GM23338 (cell line): ENCODE measurements around the gene FGG. TPM values are rescaled to one million over a fixed set of nuclear protein-coding genes. Genes with fewer than 3 reads are reported as not detected.

Experiments used
- ATAC-seq: fragments of 200-7000 bp; cut with Tn5 transposase; 3 replicates; pipeline ENCODE4 v1.9.1; 2020
- DNase-seq: peaks from one replicate; pipeline ENCODE4 v3.0.0-alpha.2; 2015; ENCODE audit warnings: low spot score
- H2AFZ ChIP-seq: fragments of 200-600 bp; sonication (generic); 2 replicates; pipeline ENCODE4 v1.8.0; 2016; ENCODE audit warnings: antibody characterized with exemption, mild to moderate bottlenecking, moderate library complexity
- H3F3A ChIP-seq: fragments of 200-600 bp; sonication (generic); replicated peaks from 2 replicates; pipeline ENCODE4 v1.8.0; 2017; ENCODE audit warnings: antibody characterized with exemption, mixed run types, low read depth
- H3K27ac ChIP-seq: fragments of 200-600 bp; sonication (generic); 2 replicates; pipeline ENCODE4 v1.6.1; 2016; ENCODE audit warnings: low read depth
- H3K27me3 ChIP-seq: fragments of 200-600 bp; sonication (generic); 2 replicates; pipeline ENCODE4 v1.8.0; 2016; ENCODE audit warnings: mild to moderate bottlenecking, mixed run types, moderate library complexity; ENCODE audit not compliant: insufficient read depth
- H3K36me3 ChIP-seq: fragments of 200-600 bp; sonication (generic); 2 replicates; pipeline ENCODE4 v1.8.0; 2016; ENCODE audit warnings: mild to moderate bottlenecking; ENCODE audit not compliant: insufficient read depth
- H3K4me1 ChIP-seq: fragments of 200-600 bp; sonication (generic); 2 replicates; pipeline ENCODE4 v1.8.0; 2016; ENCODE audit warnings: mild to moderate bottlenecking, moderate library complexity; ENCODE audit not compliant: insufficient read depth
- H3K4me2 ChIP-seq: fragments of 200-600 bp; sonication (generic); 2 replicates; pipeline ENCODE4 v1.7.1; 2017; ENCODE audit warnings: mixed run types
- H3K4me3 ChIP-seq: fragments of 200-600 bp; sonication (generic); 2 replicates; pipeline ENCODE4 v1.6.1; 2016; ENCODE audit warnings: mixed run types
- H3K79me2 ChIP-seq: fragments of 200-600 bp; sonication (generic); replicated peaks from 2 replicates; pipeline ENCODE4 v1.8.0; 2017; ENCODE audit warnings: mild to moderate bottlenecking; ENCODE audit not compliant: insufficient read depth
- H3K9me2 ChIP-seq: fragments of 200-600 bp; sonication (generic); 2 replicates; pipeline ENCODE4 v1.8.0; 2017; ENCODE audit not compliant: insufficient read depth
- H4K20me1 ChIP-seq: fragments of 200-600 bp; sonication (generic); replicated peaks from 2 replicates; pipeline ENCODE4 v1.8.0; 2017; ENCODE audit warnings: mild to moderate bottlenecking; ENCODE audit not compliant: insufficient read depth
- H3K27ac Mint-ChIP-seq: 2 replicates; pipeline ENCODE4 v1.8.0; 2020; ENCODE audit warnings: inconsistent platforms, mild to moderate bottlenecking, moderate library complexity, mixed read lengths
- H3K27me3 Mint-ChIP-seq: 3 replicates; pipeline ENCODE4 v1.8.0; 2022; ENCODE audit warnings: low read depth, mild to moderate bottlenecking, moderate library complexity, mixed read lengths, inconsistent platforms; ENCODE audit not compliant: insufficient read depth, poor library complexity
- H3K36me3 Mint-ChIP-seq: 3 replicates; pipeline ENCODE4 v1.8.0; 2021; ENCODE audit warnings: low read depth, mild to moderate bottlenecking, inconsistent platforms, moderate library complexity, mixed read lengths
- H3K4me1 Mint-ChIP-seq: 3 replicates; pipeline ENCODE4 v1.8.0; 2020; ENCODE audit warnings: mild to moderate bottlenecking, inconsistent platforms, mixed read lengths
- H3K4me3 Mint-ChIP-seq: 3 replicates; pipeline ENCODE4 v1.8.0; 2021; ENCODE audit warnings: moderate library complexity, mild to moderate bottlenecking, inconsistent platforms, mixed read lengths
- H3K9me3 Mint-ChIP-seq: 3 replicates; pipeline ENCODE4 v1.8.0; 2020; ENCODE audit warnings: moderate library complexity, mild to moderate bottlenecking, inconsistent platforms, mixed read lengths
- EZH2phosphoT487 ChIP-seq: fragments of 200-600 bp; sonication (generic); IDR thresholded peaks from one replicate; pipeline ENCODE4 v1.8.1; 2018; ENCODE audit warnings: antibody characterized with exemption; ENCODE audit not compliant: unreplicated experiment
- JUNB ChIP-seq: IDR thresholded peaks from one replicate; pipeline ENCODE4 v1.6.1; 2016; ENCODE audit warnings: antibody characterized with exemption; ENCODE audit not compliant: unreplicated experiment
- POLR2AphosphoS5 ChIP-seq: IDR thresholded peaks from 2 replicates; pipeline ENCODE4 v1.6.1; 2016; ENCODE audit warnings: antibody characterized with exemption, low read depth
- STAT1 ChIP-seq: IDR thresholded peaks from one replicate; pipeline ENCODE4 v1.6.1; 2016; ENCODE audit warnings: antibody characterized with exemption; ENCODE audit not compliant: unreplicated experiment
- ZNF114 ChIP-seq: fragments of 250-450 bp; sonication (Bioruptor Pico); IDR thresholded peaks from 2 replicates; pipeline ENCODE4 v1.5.0; 2020; ENCODE audit warnings: mild to moderate bottlenecking, moderate library complexity
- ZNF331 ChIP-seq: fragments of 250-450 bp; sonication (Bioruptor Pico); IDR thresholded peaks from 2 replicates; pipeline ENCODE4 v1.5.0; 2020; ENCODE audit warnings: low read depth, mild to moderate bottlenecking, moderate library complexity
- polyA plus RNA-seq: library from polyadenylated mRNA; unstranded; fragments of >200 nt; fragmentation: Nextera tagmentation; extraction: Ambion mirVana; gene quantifications from 2 replicates; pipeline ENCODE4 v1.2.1, GENCODE V29; 2016
- total RNA-seq: library from RNA; depleted of rRNA; stranded (reverse); fragments of >200 nt; shearing (Covaris generic); gene quantifications from 2 replicates; pipeline ENCODE4 v1.2.3, GENCODE V29; 2014
- TF ChIP-seq, protein P1 (sequence below): fragments of 250-450 bp; sonication (Bioruptor Pico); IDR thresholded peaks from 2 replicates; pipeline ENCODE4 v1.5.0; 2020; ENCODE audit warnings: mild to moderate bottlenecking, moderate library complexity
- TF ChIP-seq, protein P2 (sequence below): IDR thresholded peaks from 2 replicates; pipeline ENCODE4 v1.6.1; 2016; ENCODE audit warnings: antibody characterized with exemption

FGG gene
- total and polyA plus RNA-seq, 2 experiments from 2014 or later, result not detected

DNA sequence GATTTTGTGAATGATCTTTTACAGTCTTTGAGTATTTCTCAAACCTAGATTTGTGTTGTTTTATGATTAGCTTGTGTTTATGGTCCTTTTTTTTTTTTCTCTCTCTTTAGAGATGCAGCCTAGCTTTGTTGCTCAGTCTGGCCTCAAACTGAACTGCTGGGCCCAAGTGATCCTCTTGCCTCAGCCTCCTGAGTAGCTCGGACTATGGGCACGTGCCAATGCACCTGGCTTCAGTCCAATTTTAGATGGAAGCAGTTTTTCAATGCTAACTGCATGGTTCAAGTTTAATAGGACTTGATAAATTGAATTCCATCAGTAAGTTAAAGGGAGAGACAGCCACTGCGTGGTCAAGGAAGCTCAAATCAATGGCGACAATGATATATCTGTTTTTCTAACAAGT is 3.8 kb upstream of the FGG start:
- Histone ChIP-seq H4K20me1 (no peaks in the 10 kb centered on the region), H3K27ac (no peak overlapping the region), H3K36me3 (no peaks in the 10 kb centered on the region), H3F3A (no peaks in the 10 kb centered on the region), H3K4me1 (peaks cover 10% of the 10 kb centered on the region), H2AFZ (0 out of 2 replicates have a peak overlapping the region, but pooled peaks have one; percentile 57), H3K4me2 (no peak overlapping the region), H3K4me3 (no peak overlapping the region), H3K9me2 (no peaks in the 10 kb centered on the region), H3K79me2 (no peaks in the 10 kb centered on the region), H3K27me3 (no peaks in the 10 kb centered on the region)
- H3K4me1 Mint-ChIP-seq, result peaks cover 15% of the 10 kb centered on the region; the same call in 2 of the 3 replicates
- no peak overlapping the region for H3K27ac Mint-ChIP-seq
- no peaks in the 10 kb centered on the region for H3K27me3 Mint-ChIP-seq
- ATAC-seq (no peak), DNase-seq (no peak)
- no peaks in the 10 kb centered on the region; the same call in 2 of the 3 replicates for H3K9me3 Mint-ChIP-seq
- TF ChIP-seq STAT1 (no peak), POLR2AphosphoS5 (no peak), EZH2phosphoT487 (no peak), ZNF331 (CRISPR knock-in tag) (no peak), JUNB (no peak), ZNF114 (CRISPR knock-in tag) (no peak)
- TF ChIP-seq, protein P1, sequence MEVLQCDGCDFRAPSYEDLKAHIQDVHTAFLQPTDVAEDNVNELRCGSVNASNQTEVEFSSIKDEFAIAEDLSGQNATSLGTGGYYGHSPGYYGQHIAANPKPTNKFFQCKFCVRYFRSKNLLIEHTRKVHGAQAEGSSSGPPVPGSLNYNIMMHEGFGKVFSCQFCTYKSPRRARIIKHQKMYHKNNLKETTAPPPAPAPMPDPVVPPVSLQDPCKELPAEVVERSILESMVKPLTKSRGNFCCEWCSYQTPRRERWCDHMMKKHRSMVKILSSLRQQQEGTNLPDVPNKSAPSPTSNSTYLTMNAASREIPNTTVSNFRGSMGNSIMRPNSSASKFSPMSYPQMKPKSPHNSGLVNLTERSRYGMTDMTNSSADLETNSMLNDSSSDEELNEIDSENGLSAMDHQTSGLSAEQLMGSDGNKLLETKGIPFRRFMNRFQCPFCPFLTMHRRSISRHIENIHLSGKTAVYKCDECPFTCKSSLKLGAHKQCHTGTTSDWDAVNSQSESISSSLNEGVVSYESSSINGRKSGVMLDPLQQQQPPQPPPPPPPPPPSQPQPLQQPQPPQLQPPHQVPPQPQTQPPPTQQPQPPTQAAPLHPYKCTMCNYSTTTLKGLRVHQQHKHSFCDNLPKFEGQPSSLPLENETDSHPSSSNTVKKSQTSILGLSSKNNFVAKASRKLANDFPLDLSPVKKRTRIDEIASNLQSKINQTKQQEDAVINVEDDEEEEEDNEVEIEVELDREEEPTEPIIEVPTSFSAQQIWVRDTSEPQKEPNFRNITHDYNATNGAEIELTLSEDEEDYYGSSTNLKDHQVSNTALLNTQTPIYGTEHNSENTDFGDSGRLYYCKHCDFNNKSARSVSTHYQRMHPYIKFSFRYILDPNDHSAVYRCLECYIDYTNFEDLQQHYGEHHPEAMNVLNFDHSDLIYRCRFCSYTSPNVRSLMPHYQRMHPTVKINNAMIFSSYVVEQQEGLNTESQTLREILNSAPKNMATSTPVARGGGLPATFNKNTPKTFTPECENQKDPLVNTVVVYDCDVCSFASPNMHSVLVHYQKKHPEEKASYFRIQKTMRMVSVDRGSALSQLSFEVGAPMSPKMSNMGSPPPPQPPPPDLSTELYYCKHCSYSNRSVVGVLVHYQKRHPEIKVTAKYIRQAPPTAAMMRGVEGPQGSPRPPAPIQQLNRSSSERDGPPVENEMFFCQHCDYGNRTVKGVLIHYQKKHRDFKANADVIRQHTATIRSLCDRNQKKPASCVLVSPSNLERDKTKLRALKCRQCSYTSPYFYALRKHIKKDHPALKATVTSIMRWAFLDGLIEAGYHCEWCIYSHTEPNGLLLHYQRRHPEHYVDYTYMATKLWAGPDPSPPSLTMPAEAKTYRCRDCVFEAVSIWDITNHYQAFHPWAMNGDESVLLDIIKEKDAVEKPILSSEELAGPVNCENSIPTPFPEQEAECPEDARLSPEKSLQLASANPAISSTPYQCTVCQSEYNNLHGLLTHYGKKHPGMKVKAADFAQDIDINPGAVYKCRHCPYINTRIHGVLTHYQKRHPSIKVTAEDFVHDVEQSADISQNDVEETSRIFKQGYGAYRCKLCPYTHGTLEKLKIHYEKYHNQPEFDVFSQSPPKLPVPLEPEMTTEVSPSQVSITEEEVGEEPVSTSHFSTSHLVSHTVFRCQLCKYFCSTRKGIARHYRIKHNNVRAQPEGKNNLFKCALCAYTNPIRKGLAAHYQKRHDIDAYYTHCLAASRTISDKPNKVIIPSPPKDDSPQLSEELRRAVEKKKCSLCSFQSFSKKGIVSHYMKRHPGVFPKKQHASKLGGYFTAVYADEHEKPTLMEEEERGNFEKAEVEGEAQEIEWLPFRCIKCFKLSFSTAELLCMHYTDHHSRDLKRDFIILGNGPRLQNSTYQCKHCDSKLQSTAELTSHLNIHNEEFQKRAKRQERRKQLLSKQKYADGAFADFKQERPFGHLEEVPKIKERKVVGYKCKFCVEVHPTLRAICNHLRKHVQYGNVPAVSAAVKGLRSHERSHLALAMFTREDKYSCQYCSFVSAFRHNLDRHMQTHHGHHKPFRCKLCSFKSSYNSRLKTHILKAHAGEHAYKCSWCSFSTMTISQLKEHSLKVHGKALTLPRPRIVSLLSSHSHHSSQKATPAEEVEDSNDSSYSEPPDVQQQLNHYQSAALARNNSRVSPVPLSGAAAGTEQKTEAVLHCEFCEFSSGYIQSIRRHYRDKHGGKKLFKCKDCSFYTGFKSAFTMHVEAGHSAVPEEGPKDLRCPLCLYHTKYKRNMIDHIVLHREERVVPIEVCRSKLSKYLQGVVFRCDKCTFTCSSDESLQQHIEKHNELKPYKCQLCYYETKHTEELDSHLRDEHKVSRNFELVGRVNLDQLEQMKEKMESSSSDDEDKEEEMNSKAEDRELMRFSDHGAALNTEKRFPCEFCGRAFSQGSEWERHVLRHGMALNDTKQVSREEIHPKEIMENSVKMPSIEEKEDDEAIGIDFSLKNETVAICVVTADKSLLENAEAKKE (CRISPR knock-in tag), result no peak
- TF ChIP-seq, protein P2, sequence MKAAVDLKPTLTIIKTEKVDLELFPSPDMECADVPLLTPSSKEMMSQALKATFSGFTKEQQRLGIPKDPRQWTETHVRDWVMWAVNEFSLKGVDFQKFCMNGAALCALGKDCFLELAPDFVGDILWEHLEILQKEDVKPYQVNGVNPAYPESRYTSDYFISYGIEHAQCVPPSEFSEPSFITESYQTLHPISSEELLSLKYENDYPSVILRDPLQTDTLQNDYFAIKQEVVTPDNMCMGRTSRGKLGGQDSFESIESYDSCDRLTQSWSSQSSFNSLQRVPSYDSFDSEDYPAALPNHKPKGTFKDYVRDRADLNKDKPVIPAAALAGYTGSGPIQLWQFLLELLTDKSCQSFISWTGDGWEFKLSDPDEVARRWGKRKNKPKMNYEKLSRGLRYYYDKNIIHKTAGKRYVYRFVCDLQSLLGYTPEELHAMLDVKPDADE, result no peak
- H3K36me3 Mint-ChIP-seq, result no peaks in the 10 kb centered on the region
- no peak overlapping the region for H3K4me3 Mint-ChIP-seq
